Ureter (tissue), 1 donor: ENCODE results near the gene RAD9A. TPM values are rescaled to one million over a fixed set of nuclear protein-coding genes. Genes with fewer than 3 reads are reported as not detected.
A peak's percentile ranks its signal among the peaks of the same experiment; 100 is the strongest.
"Not testable (repeated sequence)": the region's sequence is repeated elsewhere in the genome, so short reads cannot be mapped to it uniquely, and the experiment has no call there.

Experiments
- DNase-seq: peaks from one replicate; pipeline ENCODE4 v3.0.0-alpha.2; 2020; ENCODE audit warnings: low spot score
- total RNA-seq: library from RNA; stranded (reverse); gene quantifications from one replicate; pipeline ENCODE4 v1.2.4, GENCODE V29; 2023
- donor health status: DM: yes; HTN: yes; CAD: no.

The RAD9A gene
- total RNA-seq, 1 donor from 2014 or later, result 26.1 TPM

DNA sequence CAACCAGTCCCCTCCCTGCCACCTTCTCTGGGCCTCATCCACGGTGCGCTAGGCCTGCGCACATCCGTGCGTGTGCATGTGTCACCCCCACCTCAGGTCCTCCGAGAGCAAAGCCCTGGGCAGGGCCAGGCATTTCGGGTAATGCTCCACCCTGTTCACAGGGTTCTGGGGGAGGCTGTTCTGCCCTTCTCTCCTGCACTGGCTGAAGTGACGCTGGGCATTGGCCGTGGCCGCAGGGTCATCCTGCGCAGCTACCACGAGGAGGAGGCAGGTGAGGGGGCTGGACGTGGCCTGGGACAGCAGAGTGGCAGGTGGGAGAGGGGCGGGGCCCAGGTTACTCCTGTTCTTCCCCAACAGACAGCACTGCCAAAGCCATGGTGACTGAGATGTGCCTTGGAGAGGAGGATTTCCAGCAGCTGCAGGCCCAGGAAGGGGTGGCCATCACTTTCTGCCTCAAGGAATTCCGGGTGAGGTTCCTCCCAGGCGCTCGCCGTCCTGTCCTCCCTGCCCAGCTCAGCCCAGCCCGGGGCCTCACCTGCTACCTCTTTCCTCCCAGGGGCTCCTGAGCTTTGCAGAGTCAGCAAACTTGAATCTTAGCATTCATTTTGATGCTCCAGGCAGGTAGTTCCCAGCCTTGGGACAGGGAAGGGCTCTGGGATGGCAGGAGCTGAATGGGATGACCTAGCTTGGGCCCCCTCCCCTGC, 3.9 kb downstream of the RAD9A start:
- no peak for DNase-seq

DNA sequence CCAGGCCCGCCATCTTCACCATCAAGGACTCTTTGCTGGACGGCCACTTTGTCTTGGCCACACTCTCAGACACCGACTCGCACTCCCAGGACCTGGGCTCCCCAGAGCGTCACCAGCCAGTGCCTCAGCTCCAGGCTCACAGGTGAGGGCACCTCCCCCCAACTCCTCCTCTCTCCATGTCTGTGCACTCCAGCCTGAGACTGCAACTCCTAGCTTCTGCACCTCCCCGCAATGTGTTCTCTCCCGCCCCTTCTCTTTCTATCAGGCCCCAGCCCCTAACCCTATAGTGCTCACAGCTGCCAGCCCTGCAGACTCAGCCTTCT, 4.4 kb downstream of the RAD9A start:
- no peak for DNase-seq

- no peak for DNase-seq
Measured at GRCh38 chr11:67396587-67397389, 5.0 kb downstream of the RAD9A start.

DNA sequence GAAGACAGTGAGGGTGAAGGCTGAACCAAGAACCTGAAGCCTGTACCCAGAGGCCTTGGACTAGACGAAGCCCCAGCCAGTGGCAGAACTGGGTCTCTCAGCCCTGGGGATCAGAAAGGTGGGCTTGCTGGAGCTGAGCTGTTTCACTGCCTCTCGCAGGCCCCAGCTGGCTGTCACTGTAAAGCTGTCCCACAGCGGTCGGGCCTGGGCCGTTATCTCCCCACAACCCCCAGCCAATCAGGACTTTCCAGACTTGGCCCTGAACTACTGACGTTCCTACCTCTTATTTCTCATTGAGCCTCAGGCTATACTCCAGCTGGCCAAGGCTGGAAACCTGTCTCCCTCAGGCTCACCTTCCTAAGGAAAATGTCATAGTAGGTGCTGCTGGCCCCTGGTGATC, 5.8 kb downstream of the RAD9A start:
- DNase-seq, result no peak

- DNase-seq, result no peak
Measured at GRCh38 chr11:67397986-67398660, 6.3 kb downstream of the RAD9A start.

DNA sequence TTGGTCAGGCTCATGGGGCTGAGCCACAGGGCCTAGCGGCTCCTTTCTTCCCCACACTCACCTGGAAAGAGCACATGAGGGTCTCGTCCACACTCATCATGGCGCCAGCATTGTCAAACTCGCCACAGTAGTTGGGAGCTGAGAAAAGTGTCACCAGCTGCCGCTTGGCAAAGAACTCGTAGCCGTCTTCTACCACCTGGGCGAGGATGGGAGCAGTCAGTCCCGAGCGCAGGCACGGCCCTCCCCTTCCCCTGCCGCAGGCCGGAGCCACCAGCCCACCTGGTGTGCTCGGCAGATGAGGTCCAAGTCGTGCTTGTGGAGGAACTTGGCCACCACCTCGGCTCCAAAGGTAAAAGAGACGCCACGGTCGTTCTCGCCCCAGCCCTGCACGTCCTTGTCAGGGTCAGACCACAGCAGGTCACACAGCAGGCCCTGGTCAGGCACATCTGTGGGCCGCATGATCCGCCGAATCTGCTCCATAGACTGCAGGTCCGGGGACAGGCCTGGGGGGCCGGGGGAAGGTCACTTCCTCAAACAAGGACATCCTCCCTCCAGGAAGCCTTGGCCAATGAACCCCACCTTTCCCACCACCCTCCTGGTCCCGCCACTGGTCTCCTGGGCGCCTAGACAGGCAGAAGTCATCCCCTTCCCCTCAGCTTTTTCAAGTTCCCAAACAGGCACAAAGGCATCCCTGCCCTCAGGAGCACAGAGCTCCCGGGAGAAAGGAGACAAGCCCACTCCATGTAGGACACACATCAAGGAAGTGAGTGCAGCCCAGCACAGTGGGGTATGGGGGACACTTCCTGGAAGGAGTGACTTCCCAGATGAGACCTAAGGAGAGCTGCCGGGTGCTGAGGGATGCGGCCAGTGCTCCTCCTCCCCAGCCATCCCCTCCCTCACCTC, 7.1 kb downstream of the RAD9A start:
- no peak for DNase-seq

DNA sequence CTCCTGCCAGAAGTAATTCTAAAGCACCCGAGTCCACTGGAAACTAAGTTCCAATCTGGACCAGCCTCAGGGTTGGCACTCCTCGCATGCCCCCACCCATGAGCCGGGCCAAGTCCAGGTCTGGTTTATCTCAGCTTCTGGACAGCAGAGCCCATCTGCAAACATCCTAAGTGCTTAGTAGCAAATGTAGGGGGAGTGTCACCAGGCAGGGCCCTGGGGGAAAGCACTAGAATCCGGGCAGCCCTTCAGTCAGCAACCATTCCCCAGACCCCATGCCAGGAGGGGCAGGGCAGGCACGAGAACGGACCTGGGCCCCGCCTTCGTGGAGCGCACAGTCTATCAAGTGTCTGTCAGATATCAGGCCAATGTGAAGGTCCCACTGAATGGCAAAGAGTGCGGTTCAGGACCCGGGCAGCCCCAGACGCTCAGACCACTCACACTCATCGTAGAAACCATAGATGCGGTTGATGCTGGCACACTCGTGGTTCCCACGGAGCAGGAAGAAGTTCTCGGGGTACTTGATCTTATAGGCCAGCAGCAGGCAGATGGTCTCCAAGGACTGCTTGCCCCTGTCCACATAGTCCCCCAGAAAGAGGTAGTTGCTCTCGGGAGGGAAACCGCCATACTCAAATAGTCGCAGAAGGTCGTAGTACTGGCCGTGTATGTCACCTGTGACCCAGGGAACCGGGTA, 8.6 kb downstream of the RAD9A start:
- no peak for DNase-seq

- DNase-seq, result no peak
Measured at GRCh38 chr11:67400942-67401494, 9.2 kb downstream of the RAD9A start.

- DNase-seq, result peak; percentile 92
Measured at GRCh38 chr11:67401495-67402191, 9.9 kb downstream of the RAD9A start, which contains the start of gene PPP1CA. Gene PPP1CA, minus strand, starts transcription at chr11:67401858. Its CDS starts 76 bp downstream, at chr11:67401782.

DNA sequence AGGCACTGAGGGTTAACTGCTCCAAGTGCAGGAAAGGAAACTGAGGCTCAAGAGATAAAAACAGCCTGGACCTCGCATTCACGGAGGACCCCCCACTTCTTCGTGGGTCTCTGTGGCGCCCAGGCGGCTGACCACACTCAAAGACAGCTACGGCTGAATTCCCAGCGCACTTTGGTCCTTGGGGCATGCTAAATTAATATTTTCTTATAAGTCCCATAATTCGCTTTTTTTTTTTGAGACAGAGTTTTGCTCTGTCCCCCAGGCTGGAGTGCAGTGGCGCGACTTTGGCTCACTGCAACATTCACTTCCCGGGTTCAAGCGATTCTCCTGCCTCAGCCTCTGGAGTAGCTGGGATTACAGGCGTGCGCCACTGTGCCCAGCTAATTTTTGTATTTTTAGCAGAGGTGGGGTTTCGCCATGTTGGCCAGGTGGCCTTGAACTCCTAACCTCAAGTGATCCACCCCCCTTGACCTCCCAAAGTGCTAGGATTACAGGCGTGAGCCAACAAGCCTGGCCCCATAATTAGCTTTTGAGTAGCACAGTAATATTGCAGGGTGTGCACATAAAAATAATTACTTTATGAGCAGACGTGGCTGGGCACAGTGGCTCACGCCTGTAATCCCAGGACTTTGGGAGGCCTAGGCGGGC, 10.5 kb downstream of the RAD9A start:
- DNase-seq, result not testable (repeated sequence)

DNA sequence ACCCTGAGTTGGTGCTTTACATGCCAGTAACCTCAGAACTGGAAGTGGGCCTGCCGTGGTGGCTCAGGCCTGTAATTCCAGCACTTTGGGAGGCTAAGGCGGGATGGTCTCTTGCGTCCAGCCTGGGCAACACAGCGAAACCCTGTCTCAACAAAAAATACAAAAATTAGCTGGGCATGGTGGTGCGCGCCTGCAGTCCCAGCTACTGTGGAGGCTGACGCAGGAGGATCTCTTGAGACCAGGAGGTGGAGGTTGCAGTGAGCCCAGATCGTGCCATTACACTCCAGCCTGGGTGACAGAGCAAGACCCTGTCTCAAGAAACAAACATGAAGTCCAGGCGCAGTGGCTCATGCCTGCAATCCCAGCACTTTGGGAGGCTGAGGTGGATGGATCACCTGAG, 11.3 kb downstream of the RAD9A start:
- not testable (repeated sequence) for DNase-seq

DNA sequence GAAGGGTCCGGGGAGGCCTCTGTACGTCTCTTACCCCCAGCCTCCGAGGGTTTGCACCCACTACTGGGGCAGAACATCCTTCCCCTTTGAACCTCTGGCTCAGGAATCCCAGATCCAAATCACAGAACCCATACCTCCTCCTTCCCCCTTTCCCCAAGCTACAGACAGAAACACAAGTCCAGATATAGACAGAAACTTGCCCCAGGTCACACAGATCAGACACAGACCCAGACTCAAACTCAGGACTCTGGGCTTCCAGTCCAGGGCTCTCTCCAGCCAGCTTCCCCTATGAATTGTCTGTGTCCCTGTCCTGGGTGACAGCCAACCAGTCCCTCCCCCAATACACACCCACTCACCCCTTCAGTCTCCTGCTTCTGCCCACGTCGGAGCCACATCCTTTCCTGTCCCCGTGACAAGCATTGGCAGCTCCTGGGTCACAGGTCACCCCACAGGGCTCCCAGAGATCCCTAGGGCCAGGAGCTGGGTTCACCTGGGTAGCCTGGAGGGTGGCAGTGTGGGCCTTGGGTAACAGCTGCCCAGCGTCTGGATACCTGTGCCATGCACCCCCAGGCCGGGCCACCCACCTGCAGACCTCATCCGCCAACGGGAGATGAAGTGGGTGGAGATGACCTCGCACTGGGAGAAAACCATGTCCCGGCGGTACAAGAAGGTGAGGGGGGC, 12.9 kb downstream of the RAD9A start:
- DNase-seq, result no peak

GRCh38 chr11:67405196-67405567, 13.4 kb downstream of the RAD9A start:
- DNase-seq, result no peak

DNA sequence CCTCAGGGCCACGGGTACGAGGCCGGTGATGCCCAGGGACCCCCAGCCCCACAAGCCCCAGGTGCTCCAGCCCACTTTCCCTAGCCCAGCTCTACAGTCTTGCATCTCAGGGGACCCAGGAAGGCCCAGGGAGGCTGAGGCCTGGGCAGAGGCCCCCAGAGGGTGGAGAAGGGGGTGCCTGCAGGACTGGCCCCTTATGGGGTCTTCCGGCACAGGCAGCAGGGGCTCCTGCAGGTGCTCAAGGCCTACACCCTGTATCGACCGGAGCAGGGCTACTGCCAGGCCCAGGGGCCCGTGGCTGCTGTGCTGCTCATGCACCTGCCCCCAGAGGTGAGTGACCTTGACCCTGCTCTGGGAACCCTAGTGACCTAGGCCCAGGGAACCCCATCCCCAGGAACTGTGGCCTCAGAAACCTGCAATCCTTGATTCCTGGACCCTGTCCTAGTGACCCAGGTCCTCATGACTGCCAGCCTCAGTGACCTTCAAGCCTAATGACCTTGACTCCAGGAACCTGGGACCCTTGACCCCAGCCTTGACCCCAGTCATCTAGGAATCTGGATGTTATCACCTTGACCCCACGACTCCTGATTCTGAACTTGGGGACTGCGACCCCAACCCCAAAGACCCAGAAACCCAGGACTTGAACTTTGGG, 14.0 kb downstream of the RAD9A start:
- no peak for DNase-seq

DNA sequence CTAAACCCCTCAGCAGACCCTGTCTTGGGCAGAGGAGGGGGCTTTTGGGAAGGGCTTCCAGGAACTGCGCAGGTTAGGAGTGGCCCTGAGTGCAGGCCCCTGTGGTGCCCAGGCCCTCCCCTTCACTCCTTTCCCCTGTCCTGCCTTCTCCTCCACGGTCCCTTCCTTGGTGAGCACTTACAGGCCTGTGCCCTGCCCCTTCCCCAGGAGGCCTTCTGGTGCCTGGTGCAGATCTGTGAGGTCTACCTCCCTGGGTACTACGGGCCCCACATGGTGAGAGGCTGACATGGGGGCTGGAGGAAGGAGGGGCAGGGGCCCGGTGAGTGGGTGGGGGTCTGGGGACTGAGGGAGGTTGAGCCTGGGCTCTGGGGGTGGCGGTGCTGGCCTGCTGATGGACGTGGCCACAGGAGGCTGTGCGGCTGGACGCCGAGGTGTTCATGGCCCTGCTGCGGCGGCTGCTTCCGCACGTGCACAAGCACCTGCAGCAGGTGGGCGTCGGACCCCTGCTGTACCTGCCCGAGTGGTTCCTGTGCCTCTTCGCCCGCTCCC, 14.7 kb downstream of the RAD9A start:
- DNase-seq, result no peak

GRCh38 chr11:67406969-67407687, 15.3 kb downstream of the RAD9A start:
- no peak for DNase-seq

DNA sequence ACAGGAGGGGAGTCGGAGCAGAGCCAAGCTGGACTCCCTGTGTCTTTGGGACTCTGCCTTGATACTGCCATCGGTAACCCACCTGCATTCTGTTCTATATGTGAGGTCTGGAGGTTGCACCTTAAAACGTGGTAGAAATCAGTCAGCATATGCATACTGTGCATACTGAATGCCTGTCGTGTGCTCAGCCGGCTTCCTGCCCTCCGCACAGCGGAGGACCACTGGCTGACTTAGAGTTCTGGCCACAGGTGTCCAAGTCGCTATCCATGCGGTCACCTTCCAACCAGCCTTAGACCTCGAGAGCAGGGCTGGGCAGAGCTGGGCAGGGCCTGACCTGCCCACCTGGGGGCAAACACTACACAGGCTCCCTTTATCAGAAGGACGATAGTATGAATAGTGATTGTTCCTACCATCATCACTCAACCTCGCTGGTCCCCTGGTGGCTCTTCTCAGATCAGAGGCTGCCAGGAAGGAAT, 15.9 kb downstream of the RAD9A start:
- no peak for DNase-seq
